Neural progenitor cell (in vitro differentiated cells): Measurements from ENCODE around the gene TAP2. TPM values are rescaled to one million over a fixed set of nuclear protein-coding genes. Genes with fewer than 3 reads are reported as not detected.
A peak's percentile ranks its signal among the peaks of the same experiment; 100 is the strongest.

Experiments used
- DNase-seq: peaks from one replicate; pipeline ENCODE4 v3.0.0-alpha.2; 2016; ENCODE audit warnings: low spot score
- H2AFZ ChIP-seq: fragments of 200-600 bp; sonication (generic); replicated peaks from 2 replicates; pipeline ENCODE4 v1.6.1; 2016; ENCODE audit warnings: antibody characterized with exemption
- H3F3A ChIP-seq: fragments of 200-600 bp; sonication (generic); 2 replicates; pipeline ENCODE4 v1.6.1; 2016; ENCODE audit warnings: antibody characterized with exemption, low read depth
- H3K27ac ChIP-seq: fragments of 200-600 bp; sonication (generic); 2 replicates; pipeline ENCODE4 v1.5.1; 2016; ENCODE audit warnings: mild to moderate bottlenecking
- H3K27me3 ChIP-seq: fragments of 200-600 bp; sonication (generic); 2 replicates; pipeline ENCODE4 v1.6.1; 2016; ENCODE audit warnings: mild to moderate bottlenecking, moderate library complexity
- H3K36me3 ChIP-seq: fragments of 200-600 bp; sonication (generic); 2 replicates; pipeline ENCODE4 v1.5.1; 2016
- H3K4me1 ChIP-seq: fragments of 200-600 bp; sonication (generic); 2 replicates; pipeline ENCODE4 v1.6.1; 2016; ENCODE audit warnings: mixed run types
- H3K4me2 ChIP-seq: fragments of 200-600 bp; sonication (generic); 2 replicates; pipeline ENCODE4 v1.6.1; 2016
- H3K4me3 ChIP-seq: fragments of 200-600 bp; sonication (generic); 2 replicates; pipeline ENCODE4 v1.5.1; 2016
- H3K79me2 ChIP-seq: fragments of 200-600 bp; sonication (generic); 2 replicates; pipeline ENCODE4 v1.6.1; 2016; ENCODE audit warnings: low read depth
- H3K9ac ChIP-seq: fragments of 200-600 bp; sonication (generic); 2 replicates; pipeline ENCODE4 v1.6.1; 2016
- H3K9me3 ChIP-seq: fragments of 200-600 bp; sonication (generic); 2 replicates; pipeline ENCODE4 v1.5.1; 2016; ENCODE audit warnings: low read depth
- H4K20me1 ChIP-seq: fragments of 200-600 bp; sonication (generic); 2 replicates; pipeline ENCODE4 v1.6.1; 2016; ENCODE audit warnings: low read depth
- H3K27ac Mint-ChIP-seq: 3 replicates; pipeline ENCODE4 v1.8.0; 2021; ENCODE audit warnings: mixed read lengths
- H3K27me3 Mint-ChIP-seq: 2 replicates; pipeline ENCODE4 v1.8.0; 2022; ENCODE audit warnings: low read depth, mild to moderate bottlenecking, inconsistent platforms, moderate library complexity, mixed read lengths; ENCODE audit not compliant: insufficient read depth
- H3K36me3 Mint-ChIP-seq: 3 replicates; pipeline ENCODE4 v1.8.0; 2021; ENCODE audit warnings: mixed read lengths
- H3K4me1 Mint-ChIP-seq: 3 replicates; pipeline ENCODE4 v1.8.0; 2021; ENCODE audit warnings: mixed read lengths
- H3K4me3 Mint-ChIP-seq: 3 replicates; pipeline ENCODE4 v1.8.0; 2021; ENCODE audit warnings: mild to moderate bottlenecking, moderate library complexity, mixed read lengths
- H3K9me3 Mint-ChIP-seq: 3 replicates; pipeline ENCODE4 v1.8.0; 2020; ENCODE audit warnings: mixed read lengths
- CTCF ChIP-seq: fragments of 200-600 bp; sonication (generic); IDR thresholded peaks from 2 replicates; pipeline ENCODE4 v1.5.1; 2017; ENCODE audit warnings: antibody characterized with exemption, mild to moderate bottlenecking
- EZH2 ChIP-seq: fragments of 200-600 bp; sonication (generic); IDR thresholded peaks from 2 replicates; pipeline ENCODE4 v1.6.1; 2017; ENCODE audit warnings: antibody characterized with exemption, mild to moderate bottlenecking, moderate library complexity
- EZH2phosphoT487 ChIP-seq: fragments of 200-600 bp; sonication (generic); IDR thresholded peaks from 2 replicates; pipeline ENCODE4 v1.6.1; 2017; ENCODE audit warnings: antibody characterized with exemption
- total RNA-seq: library from RNA; depleted of rRNA; stranded (reverse); fragments of >200 nt; gene quantifications from 2 replicates; pipeline ENCODE4 v1.2.3, GENCODE V29; 2015; ENCODE audit warnings: low replicate concordance

The TAP2 gene
- total RNA-seq, 1 donor from 2014 or later = 2.9 TPM

DNA sequence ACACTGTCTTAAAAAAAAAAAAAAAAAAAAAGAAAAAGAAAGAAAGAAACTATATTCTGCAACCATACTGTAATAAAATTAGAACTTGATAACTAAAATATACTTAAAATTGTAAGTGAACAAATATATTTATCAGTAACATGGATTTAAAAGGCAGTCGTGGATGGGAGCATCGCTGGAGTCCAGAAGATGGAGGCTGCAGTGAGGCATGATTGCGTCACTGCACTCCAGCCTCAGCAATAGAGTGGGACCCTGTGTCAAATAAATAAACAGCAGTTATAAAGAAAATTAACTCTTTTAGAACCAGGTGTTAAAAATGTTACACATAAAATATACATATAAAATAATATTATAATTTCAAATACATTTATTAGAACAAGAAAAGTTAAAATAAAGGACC, 24.2 kb upstream of the TAP2 start:
- Histone ChIP-seq H3K9ac (no peak overlapping the region), H3K4me1 (peaks cover 3% of the 10 kb centered on the region), H3K79me2 (no peaks in the 10 kb centered on the region), H3K4me3 (no peak overlapping the region), H3K4me2 (no peak overlapping the region), H3K27ac (no peak overlapping the region), H2AFZ (no peak overlapping the region), H3K36me3 (no peaks in the 10 kb centered on the region), H3K27me3 (peaks cover 32% of the 10 kb centered on the region), H3K9me3 (no peaks in the 10 kb centered on the region), H3F3A (no peaks in the 10 kb centered on the region), H4K20me1 (no peaks in the 10 kb centered on the region)
- no peak overlapping the region for H3K27ac Mint-ChIP-seq
- no peaks in the 10 kb centered on the region for H3K36me3 Mint-ChIP-seq
- H3K9me3 Mint-ChIP-seq = no peaks in the 10 kb centered on the region
- TF ChIP-seq EZH2 = no peak
- no peak for TF ChIP-seq CTCF
- TF ChIP-seq EZH2phosphoT487 = no peak
- peaks cover 14% of the 10 kb centered on the region for H3K27me3 Mint-ChIP-seq
- DNase-seq = no peak
- H3K4me3 Mint-ChIP-seq = no peak overlapping the region
- no peaks in the 10 kb centered on the region for H3K4me1 Mint-ChIP-seq

GRCh38 chr6:32860674-32861073, 22.1 kb upstream of the TAP2 start:
- Mint-ChIP-seq H3K4me3 (no peak overlapping the region), H3K36me3 (no peaks in the 10 kb centered on the region), H3K4me1 (no peaks in the 10 kb centered on the region), H3K27me3 (peaks cover 27% of the 10 kb centered on the region), H3K27ac (no peak overlapping the region), H3K9me3 (no peaks in the 10 kb centered on the region)
- Histone ChIP-seq H2AFZ (peak overlapping the region; percentile 70), H3K4me1 (peaks cover 3% of the 10 kb centered on the region), H3K4me3 (no peak overlapping the region), H3F3A (no peaks in the 10 kb centered on the region), H3K9me3 (no peaks in the 10 kb centered on the region), H4K20me1 (no peaks in the 10 kb centered on the region), H3K9ac (no peak overlapping the region), H3K36me3 (no peaks in the 10 kb centered on the region), H3K27me3 (peaks cover 37% of the 10 kb centered on the region), H3K79me2 (no peaks in the 10 kb centered on the region), H3K4me2 (peak overlapping the region; percentile 11), H3K27ac (no peak overlapping the region)
- no peak for DNase-seq
- TF ChIP-seq EZH2 (no peak), EZH2phosphoT487 (no peak), CTCF (no peak)

DNA sequence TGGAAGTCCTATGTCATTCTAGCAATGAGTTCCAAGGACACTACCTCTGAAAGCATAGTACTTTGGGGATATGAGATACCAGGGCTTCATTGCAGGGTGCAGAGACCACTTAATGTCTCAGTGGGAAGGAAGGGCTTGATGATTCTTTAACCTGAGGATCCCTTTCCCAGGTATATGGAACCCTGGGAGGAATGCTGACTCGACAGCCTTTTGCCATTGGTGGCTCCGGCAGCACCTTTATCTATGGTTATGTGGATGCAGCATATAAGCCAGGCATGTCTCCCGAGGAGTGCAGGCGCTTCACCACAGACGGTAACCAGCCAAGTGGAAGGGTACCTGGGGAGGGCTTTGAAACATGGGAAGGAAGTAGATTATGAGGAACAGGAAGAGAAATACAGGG, 19.7 kb upstream of the TAP2 start:
- no peaks in the 10 kb centered on the region for H3K36me3 ChIP-seq
- H3K4me3 ChIP-seq = no peak overlapping the region
- TF ChIP-seq CTCF (no peak), EZH2phosphoT487 (no peak), EZH2 (no peak)
- no peak overlapping the region for H3K4me2 ChIP-seq
- H3F3A ChIP-seq = peaks cover 3% of the 10 kb centered on the region
- H3K27ac ChIP-seq = no peak overlapping the region
- no peak overlapping the region for H2AFZ ChIP-seq
- no peaks in the 10 kb centered on the region for H3K9me3 ChIP-seq
- H3K27me3 Mint-ChIP-seq = peaks cover 44% of the 10 kb centered on the region
- H3K27ac Mint-ChIP-seq = no peak overlapping the region
- no peaks in the 10 kb centered on the region for H3K79me2 ChIP-seq
- no peak for DNase-seq
- no peaks in the 10 kb centered on the region for H4K20me1 ChIP-seq
- H3K27me3 ChIP-seq = peaks cover 47% of the 10 kb centered on the region
- peaks cover 5% of the 10 kb centered on the region for H3K4me1 Mint-ChIP-seq
- H3K9ac ChIP-seq = no peak overlapping the region
- no peaks in the 10 kb centered on the region for H3K9me3 Mint-ChIP-seq
- peaks cover 3% of the 10 kb centered on the region for H3K4me1 ChIP-seq
- H3K36me3 Mint-ChIP-seq = no peaks in the 10 kb centered on the region
- no peak overlapping the region for H3K4me3 Mint-ChIP-seq
